ENCODE data around the gene MYCBP2. TPM values are rescaled to one million over a fixed set of nuclear protein-coding genes. Genes with fewer than 3 reads are reported as not detected.

MYCBP2 gene
- total RNA-seq, 1 experiment from 2014 or later: 57.8 TPM

GRCh38 chr13:77239312-77239711 lies 87.6 kb downstream of the MYCBP2 start:
- intact Hi-C loops (cut with micrococcal nuclease; ENCODE audit: unreplicated experiment): no loop called here
- TF ChIP-seq CTCF (conservative IDR thresholded peaks at IDR 0.05; ENCODE audit: low read depth, low read length) (no peak), EZH2 (IDR thresholded peaks at IDR 0.05; ENCODE audit: borderline replicate concordance, low read depth, low read length, poor library complexity, severe bottlenecking) (no peak)
- Histone ChIP-seq H3K27me3 (replicated peaks; ENCODE audit: insufficient read depth, low read depth, low read length, poor library complexity) (no peaks in the 10 kb centered on the region), H3K27ac (ENCODE audit: low read depth, low read length, poor library complexity, severe bottlenecking) (no peak overlapping the region), H3K36me3 (ENCODE audit: insufficient read depth, low read length, poor library complexity, severe bottlenecking) (no peaks in the 10 kb centered on the region), H3K4me1 (ENCODE audit: insufficient read depth, low read length, poor library complexity, severe bottlenecking) (no peaks in the 10 kb centered on the region), H3K4me3 (ENCODE audit: low read depth, low read length, poor library complexity, severe bottlenecking) (no peak overlapping the region), H3K9me3 (ENCODE audit: low read depth, low read length, poor library complexity, severe bottlenecking) (no peaks in the 10 kb centered on the region)
- CTCF ChIA-PET: no interaction called here
- no peak for DNase-seq (ENCODE audit: low spot score)
- POLR2A ChIA-PET (ENCODE audit: low non-redundant PET): no interaction called here
- no TSS peak for BruUV-seq (replicated peaks)

GRCh38 chr13:77235456-77236022 lies 91.4 kb downstream of the MYCBP2 start:
- no peaks in the 10 kb centered on the region for H3K9me3 ChIP-seq (ENCODE audit: low read depth, low read length, poor library complexity, severe bottlenecking)
- POLR2A ChIA-PET (ENCODE audit: low non-redundant PET): no interaction called here
- no peaks in the 10 kb centered on the region for H3K27me3 ChIP-seq (replicated peaks; ENCODE audit: insufficient read depth, low read depth, low read length, poor library complexity)
- H3K27ac ChIP-seq (ENCODE audit: low read depth, low read length, poor library complexity, severe bottlenecking): no peak overlapping the region
- H3K4me1 ChIP-seq (ENCODE audit: insufficient read depth, low read length, poor library complexity, severe bottlenecking): no peaks in the 10 kb centered on the region
- no peak overlapping the region for H3K4me3 ChIP-seq (ENCODE audit: low read depth, low read length, poor library complexity, severe bottlenecking)
- intact Hi-C loops (cut with micrococcal nuclease; ENCODE audit: unreplicated experiment): no loop called here
- no TSS peak for BruUV-seq (replicated peaks)
- DNase-seq (ENCODE audit: low spot score): no peak
- no peaks in the 10 kb centered on the region for H3K36me3 ChIP-seq (ENCODE audit: insufficient read depth, low read length, poor library complexity, severe bottlenecking)
- no peak for TF ChIP-seq CTCF (conservative IDR thresholded peaks at IDR 0.05; ENCODE audit: low read depth, low read length)
- no peak for TF ChIP-seq EZH2 (IDR thresholded peaks at IDR 0.05; ENCODE audit: borderline replicate concordance, low read depth, low read length, poor library complexity, severe bottlenecking)
- CTCF ChIA-PET: no interaction called here

GRCh38 chr13:77233159-77233558 lies 93.7 kb downstream of the MYCBP2 start:
- no peaks in the 10 kb centered on the region for H3K9me3 ChIP-seq (ENCODE audit: low read depth, low read length, poor library complexity, severe bottlenecking)
- H3K4me3 ChIP-seq (ENCODE audit: low read depth, low read length, poor library complexity, severe bottlenecking): no peak overlapping the region
- intact Hi-C loops (cut with micrococcal nuclease; ENCODE audit: unreplicated experiment): no loop called here
- BruUV-seq (replicated peaks): no TSS peak
- POLR2A ChIA-PET (ENCODE audit: low non-redundant PET): no interaction called here
- no peak for TF ChIP-seq EZH2 (IDR thresholded peaks at IDR 0.05; ENCODE audit: borderline replicate concordance, low read depth, low read length, poor library complexity, severe bottlenecking)
- TF ChIP-seq CTCF (conservative IDR thresholded peaks at IDR 0.05; ENCODE audit: low read depth, low read length): no peak
- H3K36me3 ChIP-seq (ENCODE audit: insufficient read depth, low read length, poor library complexity, severe bottlenecking): no peaks in the 10 kb centered on the region
- no peak overlapping the region for H3K27ac ChIP-seq (ENCODE audit: low read depth, low read length, poor library complexity, severe bottlenecking)
- H3K27me3 ChIP-seq (replicated peaks; ENCODE audit: insufficient read depth, low read depth, low read length, poor library complexity): no peaks in the 10 kb centered on the region
- DNase-seq (ENCODE audit: low spot score): no peak
- H3K4me1 ChIP-seq (ENCODE audit: insufficient read depth, low read length, poor library complexity, severe bottlenecking): no peaks in the 10 kb centered on the region
- CTCF ChIA-PET: no interaction called here
